ENCODE results near the gene PCDH9. TPM values are rescaled to one million over a fixed set of nuclear protein-coding genes. Genes with fewer than 3 reads are reported as not detected.

PCDH9 gene
- total and polyA plus RNA-seq, 8 donors, result 0.46 to 3.8 (median 1.5) TPM

DNA sequence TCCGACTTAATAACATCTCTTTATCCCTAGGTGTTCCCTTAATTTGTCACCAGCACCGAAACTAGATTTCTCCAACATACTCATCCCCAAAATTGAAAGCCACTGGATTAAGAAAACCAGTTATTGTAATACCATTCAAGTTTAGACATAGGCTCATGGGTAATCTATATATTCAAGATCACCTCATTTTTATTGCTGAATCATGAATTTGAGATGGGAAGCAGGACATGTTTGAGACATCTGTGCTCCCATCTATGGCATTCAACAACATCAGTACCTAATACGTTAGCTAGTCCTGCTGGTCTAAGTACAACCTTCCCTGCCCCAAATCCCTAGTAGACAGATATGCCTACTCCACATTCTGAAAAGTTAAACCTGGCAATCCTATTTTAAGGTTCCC is 820.6 kb downstream of the PCDH9 start:
- intact Hi-C loops (cut with DNase I), result no loop called here
- no peak for FAIRE-seq
- no peaks in the 10 kb centered on the region for H3K9me3 ChIP-seq
- no peak for ATAC-seq
- peaks cover 0 to 24% (median 0%) of the 10 kb centered on the region in 4 donors for H3K27me3 ChIP-seq
- H3K27ac ChIP-seq, result no peak overlapping the region
- no peak overlapping the region for H3K4me3 ChIP-seq
- no peaks in the 10 kb centered on the region for H3K36me3 ChIP-seq
- DNase-seq, result no peak
- WGBS, 2 donors, result 75 to 91% methylated on average over 3 of the region's 3 CpGs
- TF ChIP-seq, protein P1, sequence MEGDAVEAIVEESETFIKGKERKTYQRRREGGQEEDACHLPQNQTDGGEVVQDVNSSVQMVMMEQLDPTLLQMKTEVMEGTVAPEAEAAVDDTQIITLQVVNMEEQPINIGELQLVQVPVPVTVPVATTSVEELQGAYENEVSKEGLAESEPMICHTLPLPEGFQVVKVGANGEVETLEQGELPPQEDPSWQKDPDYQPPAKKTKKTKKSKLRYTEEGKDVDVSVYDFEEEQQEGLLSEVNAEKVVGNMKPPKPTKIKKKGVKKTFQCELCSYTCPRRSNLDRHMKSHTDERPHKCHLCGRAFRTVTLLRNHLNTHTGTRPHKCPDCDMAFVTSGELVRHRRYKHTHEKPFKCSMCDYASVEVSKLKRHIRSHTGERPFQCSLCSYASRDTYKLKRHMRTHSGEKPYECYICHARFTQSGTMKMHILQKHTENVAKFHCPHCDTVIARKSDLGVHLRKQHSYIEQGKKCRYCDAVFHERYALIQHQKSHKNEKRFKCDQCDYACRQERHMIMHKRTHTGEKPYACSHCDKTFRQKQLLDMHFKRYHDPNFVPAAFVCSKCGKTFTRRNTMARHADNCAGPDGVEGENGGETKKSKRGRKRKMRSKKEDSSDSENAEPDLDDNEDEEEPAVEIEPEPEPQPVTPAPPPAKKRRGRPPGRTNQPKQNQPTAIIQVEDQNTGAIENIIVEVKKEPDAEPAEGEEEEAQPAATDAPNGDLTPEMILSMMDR (IDR thresholded peaks at IDR 0.05), result no peak
- no peaks in the 10 kb centered on the region for H3K4me1 ChIP-seq

DNA sequence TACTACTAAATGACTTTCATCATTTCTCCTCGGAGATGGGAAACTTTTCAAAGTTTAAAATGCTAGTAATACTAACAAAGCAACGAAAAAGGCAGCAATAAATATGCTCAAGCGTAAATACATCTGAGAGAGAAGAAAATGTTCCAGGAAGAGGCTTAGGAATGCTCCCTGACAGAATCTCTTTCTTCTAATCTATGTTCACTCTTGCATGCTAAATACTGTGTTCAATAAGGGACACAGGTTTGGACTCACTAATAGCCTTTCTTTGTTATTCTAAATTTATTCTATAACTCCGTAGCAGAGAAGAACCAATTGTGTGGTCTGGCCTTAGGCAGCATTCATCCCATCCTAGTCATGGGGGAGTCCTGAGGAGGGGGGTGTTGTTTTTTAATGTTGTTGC is 823.0 kb downstream of the PCDH9 start:
- H3K9me3 ChIP-seq, result no peaks in the 10 kb centered on the region
- intact Hi-C loops (cut with DNase I), result no loop called here
- no peak for DNase-seq
- no peak overlapping the region for H3K4me3 ChIP-seq
- ATAC-seq, result no peak
- no peak for FAIRE-seq
- no peaks in the 10 kb centered on the region for H3K36me3 ChIP-seq
- no peak overlapping the region for H3K27ac ChIP-seq
- TF ChIP-seq, protein P1 (IDR thresholded peaks at IDR 0.05), result no peak
- 61 to 81% methylated on average over 4 of the region's 4 CpGs for WGBS, 2 donors
- no peaks in the 10 kb centered on the region for H3K4me1 ChIP-seq
- H3K27me3 ChIP-seq, result peaks cover 0 to 12% (median 0%) of the 10 kb centered on the region in 4 donors

DNA sequence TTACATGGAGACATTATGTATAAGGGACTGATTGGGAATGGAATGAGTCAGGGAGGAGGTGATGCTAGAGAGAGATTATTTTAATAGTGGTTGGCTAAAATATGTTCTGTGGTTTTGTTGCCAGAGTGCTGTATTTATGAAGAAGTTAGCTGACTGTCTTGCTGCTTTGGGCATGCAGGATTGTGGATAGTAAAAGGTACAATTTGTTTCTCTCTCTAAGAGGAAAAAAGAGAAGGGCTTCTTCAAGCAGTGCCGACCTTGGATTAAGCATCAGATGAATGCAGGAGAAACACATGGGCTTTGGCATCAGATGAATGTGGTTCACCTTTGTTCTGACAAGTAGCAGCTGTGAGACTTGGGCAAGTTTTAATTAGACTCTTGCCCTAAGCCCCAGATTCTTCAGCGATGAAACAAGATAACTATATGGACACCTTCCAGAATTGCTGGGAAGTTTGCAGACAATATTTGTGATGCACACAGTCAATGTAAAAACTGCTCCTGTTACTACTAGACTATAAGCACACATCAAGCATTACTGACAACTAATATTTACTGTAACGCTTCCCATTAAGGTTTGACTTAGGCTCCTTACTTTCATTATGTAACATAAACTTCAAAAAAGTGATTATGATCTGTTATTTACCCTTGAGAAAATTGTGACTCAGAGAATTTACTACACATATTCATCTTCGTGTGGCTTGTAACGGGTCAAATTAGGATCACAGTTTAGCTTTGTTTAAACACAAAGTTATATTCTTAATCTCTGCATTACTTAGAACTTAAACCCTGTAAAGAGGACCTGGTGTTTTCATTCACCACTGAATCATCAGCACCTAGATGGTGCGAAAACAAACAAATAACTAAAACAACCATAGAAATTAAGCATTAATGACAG is 824.0 kb downstream of the PCDH9 start:
- intact Hi-C loops (cut with DNase I), result no loop called here
- TF ChIP-seq, protein P1 (IDR thresholded peaks at IDR 0.05), result no peak
- FAIRE-seq, result no peak
- Histone ChIP-seq H3K27ac (no peak overlapping the region), H3K36me3 (no peaks in the 10 kb centered on the region), H3K4me3 (no peak overlapping the region), H3K9me3 (no peaks in the 10 kb centered on the region), H3K4me1 (no peaks in the 10 kb centered on the region), H3K27me3 (peaks cover 0 to 8% (median 0%) of the 10 kb centered on the region in 4 donors)
- ATAC-seq, result no peak
- 62 to 67% methylated on average over 6 of the region's 6 CpGs for WGBS, 2 donors
- DNase-seq, result no peak

DNA sequence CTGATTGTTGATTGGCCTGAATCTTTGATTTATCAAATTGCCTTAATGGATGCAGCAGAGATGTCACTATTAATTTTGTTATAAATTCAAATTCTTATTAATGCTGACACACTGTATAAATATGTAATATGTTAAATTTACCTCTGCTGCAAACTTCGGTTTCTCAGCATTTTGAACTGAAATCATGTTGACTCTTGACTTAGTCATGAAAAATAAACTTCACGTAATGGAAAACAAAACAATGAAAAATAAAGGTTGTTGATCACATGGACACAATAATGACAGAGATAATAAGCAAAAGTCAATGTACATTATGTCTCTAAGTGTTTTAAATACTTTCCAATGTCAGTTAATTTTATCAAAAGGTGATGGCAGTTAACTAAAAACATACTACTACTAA is 827.6 kb downstream of the PCDH9 start:
- 58 to 75% methylated on average over 2 of the region's 2 CpGs for WGBS, 2 donors
- no peak for FAIRE-seq
- Histone ChIP-seq H3K4me3 (no peak overlapping the region), H3K27ac (no peak overlapping the region), H3K27me3 (no peaks in the 10 kb centered on the region), H3K9me3 (no peaks in the 10 kb centered on the region), H3K36me3 (no peaks in the 10 kb centered on the region), H3K4me1 (no peaks in the 10 kb centered on the region)
- intact Hi-C loops (cut with DNase I), result no loop called here
- DNase-seq, result no peak
- TF ChIP-seq, protein P1 (IDR thresholded peaks at IDR 0.05), result no peak
- no peak for ATAC-seq

DNA sequence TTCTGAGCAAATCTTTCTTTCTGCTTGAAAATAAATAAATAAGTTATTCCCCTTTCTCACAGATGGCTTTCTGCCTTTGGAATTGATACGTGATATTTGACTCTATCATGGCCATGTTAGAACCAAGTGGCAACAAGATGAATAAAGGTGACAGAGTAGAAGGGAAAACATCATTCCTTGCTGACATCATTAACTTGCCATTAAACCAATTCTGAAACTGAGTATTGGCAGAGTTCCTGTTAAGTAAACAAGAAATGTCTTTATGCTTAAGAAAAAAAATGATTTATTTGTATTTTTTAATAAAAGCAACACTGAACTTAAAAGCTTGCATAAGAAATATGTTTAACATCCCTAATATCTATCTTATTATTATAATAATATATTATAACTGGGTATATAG is 828.1 kb downstream of the PCDH9 start:
- Histone ChIP-seq H3K27me3 (no peaks in the 10 kb centered on the region), H3K27ac (no peak overlapping the region), H3K4me1 (no peaks in the 10 kb centered on the region), H3K4me3 (no peak overlapping the region), H3K9me3 (no peaks in the 10 kb centered on the region), H3K36me3 (no peaks in the 10 kb centered on the region)
- WGBS, 2 donors, result 62 to 79% methylated on average over 1 of the region's 1 CpG
- TF ChIP-seq, protein P1 (IDR thresholded peaks at IDR 0.05), result no peak
- intact Hi-C loops (cut with DNase I), result no loop called here
- ATAC-seq, result no peak
- DNase-seq, result no peak
- no peak for FAIRE-seq
